CD4-positive, alpha-beta memory T cell (primary cell): Measurements from ENCODE around the gene EGLN1. TPM values are rescaled to one million over a fixed set of nuclear protein-coding genes. Genes with fewer than 3 reads are reported as not detected.

ENCODE experiments used
- CTCF ChIA-PET: fragments of 350-600 bp; sonication (Branson Sonifier 250); formaldehyde crosslinking; loops from one replicate; lab custom pipeline; 2021; ENCODE audit warnings: inconsistent platforms; ENCODE audit not compliant: partially characterized antibody; lab: Charles Lee
- POLR2A ChIA-PET: fragments of 350-600 bp; sonication (Branson Sonifier 250); formaldehyde crosslinking; loops from one replicate; lab custom pipeline; 2021; ENCODE audit not compliant: partially characterized antibody; lab: Charles Lee
- DNase-seq, 5 donors: peaks; one replicate each; pipeline versions ENCODE4 v3.0.0 to v3.0.0-alpha.2; 2020 to 2022; ENCODE audit warnings: mixed read lengths in 1 of 5
- H3K27ac ChIP-seq: one replicate; pipeline ENCODE4 v1.7.0; 2013; ENCODE audit warnings: low read depth, low read length
- H3K27me3 ChIP-seq: 2 replicates; pipeline ENCODE4 v1.7.0; 2013; ENCODE audit warnings: mild to moderate bottlenecking, low read length, moderate library complexity; ENCODE audit not compliant: insufficient read depth
- H3K36me3 ChIP-seq: 2 replicates; pipeline ENCODE4 v1.7.0; 2013; ENCODE audit warnings: mild to moderate bottlenecking, low read length, moderate library complexity; ENCODE audit not compliant: insufficient read depth
- H3K4me1 ChIP-seq: 2 replicates; pipeline ENCODE4 v1.7.0; 2013; ENCODE audit warnings: mild to moderate bottlenecking, low read length, moderate library complexity; ENCODE audit not compliant: insufficient read depth
- H3K4me3 ChIP-seq, 2 donors: one replicate each; pipeline ENCODE4 v1.7.0; 2013; ENCODE audit warnings: low read length in 2 of 2, mild to moderate bottlenecking in 1 of 2
- H3K9me3 ChIP-seq, 2 donors: one replicate each; pipeline ENCODE4 v1.7.0; 2013; ENCODE audit warnings: low read length in 2 of 2, control low read depth in 1 of 2; ENCODE audit not compliant: control insufficient read depth in 1 of 2
- H3K27ac Mint-ChIP-seq, 7 donors: one replicate each; pipeline ENCODE4 v1.8.0; 2020 to 2021; ENCODE audit warnings: mixed read lengths in 7 of 7, mild to moderate bottlenecking in 6 of 7, inconsistent platforms in 3 of 7, moderate library complexity in 3 of 7
- H3K27me3 Mint-ChIP-seq, 2 donors: one replicate each; pipeline ENCODE4 v1.8.0; 2020 to 2021; ENCODE audit warnings: mixed read lengths in 2 of 2
- H3K36me3 Mint-ChIP-seq, 2 donors: one replicate each; pipeline ENCODE4 v1.8.0; 2020 to 2021; ENCODE audit warnings: mixed read lengths in 2 of 2, inconsistent platforms in 1 of 2, mild to moderate bottlenecking in 1 of 2
- H3K4me1 Mint-ChIP-seq, 4 donors: one replicate each; pipeline ENCODE4 v1.8.0; 2020 to 2021; ENCODE audit warnings: mixed read lengths in 4 of 4, mild to moderate bottlenecking in 1 of 4
- H3K4me3 Mint-ChIP-seq, 8 donors: one replicate each; pipeline ENCODE4 v1.8.0; 2020 to 2021; ENCODE audit warnings: mixed read lengths in 8 of 8, mild to moderate bottlenecking in 7 of 8, moderate library complexity in 6 of 8, inconsistent platforms in 3 of 8
- H3K9me3 Mint-ChIP-seq, 8 donors: one replicate each; pipeline ENCODE4 v1.8.0; 2020 to 2021; ENCODE audit warnings: mixed read lengths in 8 of 8, mild to moderate bottlenecking in 5 of 8, inconsistent platforms in 3 of 8, moderate library complexity in 1 of 8
- intact Hi-C: fragments of 100-400 bp; cut with micrococcal nuclease; formaldehyde crosslinking; loops from one replicate; pipeline ENCODE4 v1.15.1; 2023
- polyA plus RNA-seq, 2 donors: library from polyadenylated mRNA; unstranded; fragments of 300-500 nt; fragmentation: Illumina TruSeq; gene quantifications; one replicate each; pipeline ENCODE4 v1.2.3, GENCODE V29; 2021
- total RNA-seq, 2 experiments: library from RNA; stranded (reverse); gene quantifications; one replicate each; pipeline ENCODE4 v1.2.3, GENCODE V29; 2021

Gene EGLN1
- total and polyA plus RNA-seq, 4 experiments from 2014 or later = 23.5 to 32.1 (median 27.7) TPM

DNA sequence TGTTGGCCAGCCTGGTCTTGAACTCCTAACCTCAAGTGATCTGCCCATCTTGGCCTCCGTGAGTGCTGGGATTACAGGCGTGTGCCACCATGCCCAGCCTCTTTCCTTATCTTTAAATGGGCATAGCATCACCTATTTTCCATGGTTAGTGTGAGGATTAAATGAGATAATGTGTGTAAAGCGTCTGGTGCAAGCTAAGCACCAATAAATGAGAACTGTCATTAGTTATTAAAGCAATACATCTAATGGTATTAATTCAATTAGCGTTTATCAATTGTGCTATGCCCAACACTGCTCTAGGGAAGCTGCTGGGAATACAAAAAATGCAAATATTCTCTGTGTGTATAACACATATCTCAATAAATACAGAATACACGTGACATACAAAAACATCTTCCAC is 94.5 kb downstream of the EGLN1 start:
- Mint-ChIP-seq H3K36me3 (peaks cover 8 to 11% of the 10 kb centered on the region in 2 donors), H3K27me3 (no peaks in the 10 kb centered on the region), H3K9me3 (no peaks in the 10 kb centered on the region), H3K4me3 (no peak overlapping the region), H3K27ac (no peak overlapping the region), H3K4me1 (peaks cover 11 to 32% (median 12%) of the 10 kb centered on the region in 4 donors)
- CTCF ChIA-PET = no interaction called here
- POLR2A ChIA-PET = no interaction called here
- peaks cover 3% of the 10 kb centered on the region for H3K4me1 ChIP-seq
- no peaks in the 10 kb centered on the region for H3K36me3 ChIP-seq
- no peak for DNase-seq
- no peak overlapping the region for H3K4me3 ChIP-seq
- intact Hi-C loops = no loop called here
- H3K27ac ChIP-seq = no peak overlapping the region
- no peaks in the 10 kb centered on the region for H3K27me3 ChIP-seq
- H3K9me3 ChIP-seq = no peaks in the 10 kb centered on the region

DNA sequence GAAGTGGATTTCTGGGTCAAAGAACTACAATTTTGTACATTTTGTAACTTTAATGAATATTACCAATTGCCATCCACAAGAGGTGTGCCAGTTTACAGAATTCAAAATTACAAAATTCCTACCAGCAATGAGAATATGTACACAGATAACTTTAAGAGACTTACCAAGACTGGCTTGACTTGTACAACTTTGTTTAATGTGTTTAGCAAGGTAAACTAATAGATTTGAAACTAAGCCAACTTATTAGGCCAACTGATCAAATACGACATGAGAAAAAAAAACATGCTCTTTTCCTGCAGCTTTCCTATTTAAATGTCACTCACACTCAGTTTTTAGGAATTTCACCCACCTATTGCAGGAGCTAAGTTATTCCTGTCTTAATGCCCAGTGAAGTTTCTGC is 95.8 kb downstream of the EGLN1 start:
- Histone ChIP-seq H3K4me1 (no peaks in the 10 kb centered on the region), H3K9me3 (no peaks in the 10 kb centered on the region), H3K4me3 (no peak overlapping the region), H3K27ac (no peak overlapping the region), H3K36me3 (no peaks in the 10 kb centered on the region), H3K27me3 (no peaks in the 10 kb centered on the region)
- Mint-ChIP-seq H3K9me3 (no peaks in the 10 kb centered on the region), H3K4me3 (no peak overlapping the region), H3K36me3 (peaks cover 0 to under 1% of the 10 kb centered on the region in 2 donors), H3K4me1 (peaks cover 6 to 20% (median 9%) of the 10 kb centered on the region in 4 donors), H3K27ac (no peak overlapping the region), H3K27me3 (no peaks in the 10 kb centered on the region)
- ChIA-PET CTCF (interaction anchor here (0.9 kb wide), 1 partner anchor 12 kb away, joined by 4 read pairs; the partner anchor contains the start of genes EXOC8 and SPRTN), POLR2A (no interaction called here)
- no peak for DNase-seq
- intact Hi-C loops = no loop called here

DNA sequence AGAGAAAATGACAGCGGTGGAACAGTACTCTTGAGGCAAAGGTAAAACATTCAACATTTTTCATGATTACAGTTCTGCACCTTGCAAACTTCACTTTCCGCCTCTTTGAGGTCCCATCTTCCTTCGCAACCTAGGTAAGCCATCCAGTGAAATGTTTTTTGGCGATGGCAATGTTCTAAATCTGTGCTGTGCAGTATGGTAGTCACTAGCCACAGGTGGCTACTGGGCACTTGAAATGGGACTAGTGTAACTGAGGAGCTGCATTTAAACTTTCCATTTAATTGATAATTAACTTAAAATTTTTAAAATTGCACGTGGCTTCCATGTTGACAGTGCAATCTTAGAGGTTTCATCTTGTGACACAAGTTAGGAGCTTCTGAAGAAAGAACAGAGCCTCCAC is 97.4 kb downstream of the EGLN1 start:
- Mint-ChIP-seq H3K27me3 (no peaks in the 10 kb centered on the region), H3K4me1 (peaks cover 3 to 10% (median 7%) of the 10 kb centered on the region in 4 donors), H3K27ac (no peak overlapping the region), H3K4me3 (no peak overlapping the region), H3K9me3 (no peaks in the 10 kb centered on the region), H3K36me3 (no peaks in the 10 kb centered on the region)
- Histone ChIP-seq H3K27me3 (no peaks in the 10 kb centered on the region), H3K4me1 (no peaks in the 10 kb centered on the region), H3K4me3 (no peak overlapping the region), H3K9me3 (no peaks in the 10 kb centered on the region), H3K27ac (no peak overlapping the region), H3K36me3 (no peaks in the 10 kb centered on the region)
- POLR2A ChIA-PET = no interaction called here
- intact Hi-C loops = no loop called here
- DNase-seq = no peak
- CTCF ChIA-PET = no interaction called here

DNA sequence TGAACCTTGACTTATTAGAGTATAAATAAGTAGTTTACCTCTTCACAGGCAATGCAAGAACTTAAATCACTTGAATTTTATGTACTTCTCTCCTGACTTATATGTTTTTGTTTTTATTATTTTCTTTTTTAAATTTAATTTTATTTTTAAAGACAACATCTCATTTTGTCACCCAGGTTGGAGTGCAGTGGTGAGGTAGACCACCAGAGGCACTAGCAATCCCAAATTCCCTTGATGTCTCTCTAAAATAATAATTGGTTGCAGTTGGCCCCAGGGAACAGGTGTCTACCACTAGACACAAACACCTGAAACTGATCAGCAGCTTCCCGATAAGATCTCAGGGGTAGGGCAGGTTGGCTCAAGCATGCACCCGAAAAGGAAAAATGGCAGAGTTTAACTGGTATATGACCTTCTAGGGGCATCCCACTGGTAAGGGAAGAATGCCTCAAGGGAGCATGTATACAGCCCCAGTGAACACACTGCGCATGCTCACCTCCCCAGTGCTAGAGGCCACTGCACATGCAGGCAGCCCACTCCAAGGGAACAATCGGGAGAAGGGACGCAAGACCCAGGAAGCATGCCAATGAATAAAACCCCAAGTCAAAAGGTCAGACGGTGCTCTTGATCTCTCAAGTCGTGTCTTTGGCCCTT is 99.1 kb downstream of the EGLN1 start:
- Mint-ChIP-seq H3K27ac (no peak overlapping the region), H3K36me3 (no peaks in the 10 kb centered on the region), H3K9me3 (no peaks in the 10 kb centered on the region), H3K4me3 (no peak overlapping the region), H3K4me1 (no peaks in the 10 kb centered on the region), H3K27me3 (no peaks in the 10 kb centered on the region)
- ChIA-PET CTCF (no interaction called here), POLR2A (no interaction called here)
- no peaks in the 10 kb centered on the region for H3K36me3 ChIP-seq
- no peaks in the 10 kb centered on the region for H3K4me1 ChIP-seq
- H3K9me3 ChIP-seq = no peaks in the 10 kb centered on the region
- no peak overlapping the region for H3K4me3 ChIP-seq
- no peaks in the 10 kb centered on the region for H3K27me3 ChIP-seq
- DNase-seq = no peak
- intact Hi-C loops = no loop called here
- H3K27ac ChIP-seq = no peak overlapping the region

DNA sequence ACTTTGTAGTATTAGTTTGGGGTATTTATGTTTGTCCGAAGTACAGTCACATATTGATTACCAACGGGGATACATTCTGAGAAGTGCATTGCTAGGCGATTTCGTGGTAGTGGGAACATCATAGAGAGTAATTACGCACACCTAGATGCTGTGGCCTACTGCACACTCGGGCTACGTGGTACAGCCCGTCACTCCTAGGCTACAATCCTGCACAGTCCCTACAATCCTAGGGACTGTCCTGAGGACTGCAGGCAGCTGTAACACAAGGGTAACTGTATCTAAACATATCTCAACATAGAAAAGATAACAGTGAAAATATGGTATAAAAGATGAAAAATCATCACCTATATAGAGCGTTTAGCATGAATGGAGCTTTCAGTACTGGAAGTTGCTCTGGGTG is 103.0 kb downstream of the EGLN1 start:
- no peaks in the 10 kb centered on the region for H3K4me1 ChIP-seq
- Mint-ChIP-seq H3K27ac (peak overlapping the region in 1 of 7 donors; percentile 88), H3K27me3 (peaks cover 0 to 1% of the 10 kb centered on the region in 2 donors), H3K4me1 (no peaks in the 10 kb centered on the region), H3K36me3 (no peaks in the 10 kb centered on the region), H3K9me3 (peaks cover 0 to 2% (median 0%) of the 10 kb centered on the region in 8 donors), H3K4me3 (no peak overlapping the region)
- ChIA-PET POLR2A (no interaction called here), CTCF (interaction anchor here (3.1 kb wide), 1 partner anchor 18 kb away, joined by 12 read pairs; the partner anchor contains the start of genes EXOC8 and SPRTN)
- no peak overlapping the region for H3K27ac ChIP-seq
- no peak for DNase-seq
- no peaks in the 10 kb centered on the region for H3K36me3 ChIP-seq
- H3K9me3 ChIP-seq = no peaks in the 10 kb centered on the region
- H3K27me3 ChIP-seq = no peaks in the 10 kb centered on the region
- H3K4me3 ChIP-seq = no peak overlapping the region
- intact Hi-C loops = no loop called here

DNA sequence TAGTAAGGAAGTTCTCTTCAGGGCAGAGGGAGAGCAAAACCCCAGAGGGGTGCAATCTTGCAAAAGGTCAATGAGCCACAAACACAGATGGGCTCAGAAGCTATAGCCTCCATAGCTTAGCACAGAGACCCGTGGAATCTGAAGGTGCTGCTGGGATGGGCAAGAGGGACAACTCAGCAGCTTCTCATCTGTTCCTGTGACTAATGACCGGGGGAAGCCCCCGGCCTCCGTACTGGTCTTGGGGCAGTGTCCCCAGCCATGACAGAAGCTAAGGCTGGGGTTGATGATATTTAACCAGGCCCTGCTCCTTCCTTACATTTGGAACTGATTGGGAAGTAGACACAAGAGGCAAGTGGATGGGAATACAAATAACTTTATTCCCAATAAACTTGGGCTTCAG is 103.5 kb downstream of the EGLN1 start:
- H3K27ac Mint-ChIP-seq = no peak overlapping the region
- peaks cover 0 to 2% (median 0%) of the 10 kb centered on the region in 8 donors for H3K9me3 Mint-ChIP-seq
- Histone ChIP-seq H3K4me3 (no peak overlapping the region), H3K27me3 (no peaks in the 10 kb centered on the region), H3K36me3 (no peaks in the 10 kb centered on the region), H3K9me3 (no peaks in the 10 kb centered on the region), H3K27ac (no peak overlapping the region), H3K4me1 (no peaks in the 10 kb centered on the region)
- H3K27me3 Mint-ChIP-seq = peaks cover 0 to 1% of the 10 kb centered on the region in 2 donors
- intact Hi-C loops = no loop called here
- DNase-seq = no peak
- H3K4me3 Mint-ChIP-seq = no peak overlapping the region
- CTCF ChIA-PET = interaction anchor here (3.1 to 4.4 kb wide), 2 partner anchors 19 to 284 kb away, joined by 12 to 20 read pairs; partner anchors contain the start of genes EXOC8 and SPRTN
- POLR2A ChIA-PET = no interaction called here
- no peaks in the 10 kb centered on the region for H3K36me3 Mint-ChIP-seq
- no peaks in the 10 kb centered on the region for H3K4me1 Mint-ChIP-seq

DNA sequence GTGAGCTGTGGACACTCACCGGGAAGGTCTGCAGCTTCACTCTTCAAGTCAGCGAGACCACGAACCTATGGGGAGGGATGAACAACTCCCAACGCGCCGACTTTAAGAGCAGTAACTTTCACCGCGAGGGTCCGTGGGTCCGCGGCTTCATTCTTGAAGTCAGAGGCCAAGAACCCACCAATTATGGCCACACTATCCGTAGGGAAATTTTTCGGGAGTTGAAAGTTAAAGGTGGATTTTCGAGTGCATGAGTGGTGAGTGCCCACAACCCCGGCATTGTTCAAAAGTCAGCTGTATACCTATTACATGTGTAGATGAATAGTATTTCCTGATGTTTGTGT is 104.1 kb downstream of the EGLN1 start:
- peaks cover 0 to 1% of the 10 kb centered on the region in 2 donors for H3K27me3 Mint-ChIP-seq
- intact Hi-C loops = no loop called here
- POLR2A ChIA-PET = no interaction called here
- no peak overlapping the region for H3K27ac Mint-ChIP-seq
- no peaks in the 10 kb centered on the region for H3K36me3 ChIP-seq
- H3K4me3 ChIP-seq = no peak overlapping the region
- no peak overlapping the region for H3K27ac ChIP-seq
- no peaks in the 10 kb centered on the region for H3K36me3 Mint-ChIP-seq
- H3K9me3 Mint-ChIP-seq = peaks cover 0 to 2% (median 0%) of the 10 kb centered on the region in 8 donors
- H3K4me3 Mint-ChIP-seq = no peak overlapping the region
- no peaks in the 10 kb centered on the region for H3K4me1 Mint-ChIP-seq
- no peaks in the 10 kb centered on the region for H3K9me3 ChIP-seq
- no peaks in the 10 kb centered on the region for H3K4me1 ChIP-seq
- CTCF ChIA-PET = interaction anchor here (0.8 to 4.4 kb wide), 3 partner anchors 11 to 285 kb away, joined by 3 to 20 read pairs (median 12); partner anchors contain the start of genes EXOC8 and SPRTN
- H3K27me3 ChIP-seq = no peaks in the 10 kb centered on the region
- DNase-seq = no peak
